Activated T-cell treated with anti-CD3 and anti-CD28 coated beads, Interleukin-2, amount 50 U/mL, for 1 hour (primary cell): ENCODE results near the gene OXER1.
"Not testable (repeated sequence)": the region's sequence is repeated elsewhere in the genome, so short reads cannot be mapped to it uniquely, and the experiment has no call there.

ENCODE experiments used
- DNase-seq: peaks from one replicate; pipeline ENCODE4 v3.0.0-alpha.2; 2020

OXER1 gene

DNA sequence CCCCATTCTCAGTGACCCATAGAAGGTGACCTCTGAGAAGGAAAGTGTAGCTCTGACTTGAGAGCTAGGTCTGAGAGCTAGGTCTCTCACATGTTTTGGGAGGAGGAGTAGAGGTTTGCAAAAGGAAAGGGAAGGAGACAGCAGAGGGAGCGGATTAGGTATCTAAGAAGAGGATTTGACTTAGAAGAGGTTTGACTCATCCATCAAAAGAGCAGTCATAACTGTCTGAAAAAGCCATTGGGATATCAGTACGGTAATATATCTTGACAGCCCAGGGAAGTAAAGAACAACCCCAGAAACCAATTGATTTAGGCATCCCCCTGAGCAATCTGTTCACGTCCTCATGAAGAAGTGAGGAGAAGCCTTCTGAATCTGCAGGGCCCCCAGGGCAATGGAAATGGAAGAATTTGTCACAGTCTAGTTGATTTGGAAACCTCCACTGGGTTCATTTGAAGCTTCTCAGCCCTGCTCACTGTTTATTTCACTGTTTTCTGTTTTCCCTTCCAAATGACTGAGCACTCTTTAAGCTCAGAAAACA, 19.3 kb downstream of the OXER1 start:
- no peak for DNase-seq

DNA sequence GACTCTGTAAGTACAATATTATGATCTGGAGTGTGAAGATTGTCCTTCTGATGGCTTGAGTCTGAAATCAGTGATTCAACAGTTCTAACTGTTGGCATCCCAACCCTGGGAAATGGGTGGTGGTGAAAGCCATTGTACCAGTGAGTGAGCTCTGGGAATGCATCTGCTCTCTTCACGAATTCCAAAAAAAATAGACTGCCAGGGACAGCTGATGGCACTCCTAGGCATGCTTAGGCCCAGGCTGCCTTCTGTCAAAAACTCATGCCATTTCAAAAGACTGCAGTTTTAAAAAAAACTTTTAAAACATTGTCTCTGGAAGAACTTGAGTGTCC, 20.3 kb downstream of the OXER1 start:
- DNase-seq: no peak

- DNase-seq: no peak
Observed at GRCh38 chr2:42742740-42743658, 20.9 kb downstream of the OXER1 start.

GRCh38 chr2:42741140-42741539, 22.8 kb downstream of the OXER1 start:
- DNase-seq: no peak

DNA sequence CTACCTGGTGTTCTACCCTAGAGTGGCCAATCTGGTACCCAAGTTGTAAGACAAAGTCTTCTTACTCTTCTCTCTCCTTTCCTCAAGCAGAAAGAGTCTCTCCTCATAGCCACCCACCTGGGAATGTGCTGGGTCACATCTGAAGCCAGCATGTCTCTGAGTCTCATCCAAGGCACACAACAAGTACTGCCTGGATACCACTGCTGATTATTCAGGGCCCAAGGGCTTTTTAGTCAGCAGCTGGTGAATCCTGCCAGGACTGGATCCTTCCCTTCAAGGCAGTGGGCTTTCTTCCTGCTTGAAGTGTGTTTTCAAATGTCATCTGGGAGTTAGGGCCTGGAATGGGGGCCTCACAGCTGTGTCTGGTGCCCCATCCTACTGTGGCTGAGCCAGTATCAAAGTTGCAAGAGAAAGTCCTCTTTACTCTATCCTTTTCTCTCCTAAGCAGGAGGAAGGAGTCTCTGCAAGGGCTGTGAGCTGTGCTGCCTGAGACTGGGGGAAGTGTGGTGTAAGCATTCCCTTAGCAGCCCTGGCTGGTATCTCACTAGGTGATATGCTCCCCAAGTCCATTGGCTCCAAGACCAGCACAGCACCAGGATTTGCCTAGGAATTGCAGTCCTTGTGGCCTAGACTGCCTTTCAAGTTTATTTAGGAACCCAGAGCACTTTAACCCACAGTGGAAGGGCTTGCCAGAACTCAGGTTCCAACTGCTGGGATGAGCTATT, 27.2 kb downstream of the OXER1 start:
- DNase-seq: no peak

GRCh38 chr2:42733852-42734251, 30.1 kb downstream of the OXER1 start:
- DNase-seq: no peak

DNA sequence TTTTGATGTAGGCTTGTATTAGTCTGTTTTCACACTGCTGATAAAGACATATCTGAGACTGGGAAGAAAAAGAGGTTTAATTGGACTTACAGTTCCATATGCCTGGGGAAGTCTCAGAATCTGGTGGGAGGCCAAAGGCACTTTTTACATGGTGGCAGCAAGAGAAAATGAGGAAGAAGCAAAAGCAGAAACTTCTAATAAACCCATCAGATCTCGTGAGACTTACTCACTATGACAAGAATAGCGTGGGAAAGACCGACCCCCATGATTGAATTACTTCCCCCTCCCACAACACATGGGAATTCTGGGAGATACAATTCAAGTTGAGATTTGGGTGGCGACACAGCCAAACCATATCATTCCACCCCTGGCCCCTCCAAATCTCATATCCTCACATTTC, 32.6 kb downstream of the OXER1 start:
- DNase-seq: not testable (repeated sequence)

GRCh38 chr2:42726680-42727079, 37.3 kb downstream of the OXER1 start:
- DNase-seq: no peak

DNA sequence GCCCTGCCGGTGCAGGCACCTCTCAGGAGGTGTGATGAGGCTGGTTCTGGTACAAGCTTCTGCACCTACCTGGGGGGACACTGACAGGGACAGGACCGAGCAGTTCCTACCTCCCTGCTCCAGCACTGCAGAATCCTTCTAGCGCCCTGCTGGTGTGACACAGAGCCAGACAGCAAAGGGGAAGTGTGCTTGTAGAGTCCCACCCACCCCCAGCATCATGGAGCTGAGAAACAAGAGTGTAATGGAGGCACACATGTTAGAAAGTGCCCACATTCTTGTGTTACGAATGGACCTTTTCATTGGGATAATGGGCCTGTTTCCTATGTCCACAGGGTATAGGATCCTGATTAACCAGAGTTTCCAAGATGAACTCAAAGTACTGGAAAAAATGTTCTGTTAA, 38.3 kb downstream of the OXER1 start:
- DNase-seq: no peak

DNA sequence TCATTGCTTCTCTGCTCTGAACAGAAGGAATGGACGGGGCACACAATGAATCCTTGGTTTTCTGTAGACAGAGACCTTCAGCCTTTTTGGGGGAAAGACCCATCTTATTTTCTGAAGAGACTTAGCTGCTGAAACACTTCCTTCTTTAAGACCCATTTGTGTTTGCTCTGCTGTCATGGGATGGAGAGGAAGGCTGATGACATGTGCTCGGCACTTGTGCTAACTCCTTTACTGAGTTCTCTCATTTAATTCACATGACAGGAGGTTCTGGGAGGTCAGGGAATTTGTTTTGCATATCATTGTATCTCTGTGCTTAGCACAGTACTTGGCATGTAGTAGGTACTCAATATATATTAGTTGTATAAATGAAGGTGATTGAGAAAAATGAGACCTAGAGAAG, 39.0 kb downstream of the OXER1 start:
- no peak for DNase-seq

GRCh38 chr2:42723465-42723864, 40.5 kb downstream of the OXER1 start:
- DNase-seq: no peak

- DNase-seq: no peak
Observed at GRCh38 chr2:42722320-42723190, 41.4 kb downstream of the OXER1 start.

- no peak for DNase-seq
Observed at GRCh38 chr2:42721898-42722297, 42.0 kb downstream of the OXER1 start.

DNA sequence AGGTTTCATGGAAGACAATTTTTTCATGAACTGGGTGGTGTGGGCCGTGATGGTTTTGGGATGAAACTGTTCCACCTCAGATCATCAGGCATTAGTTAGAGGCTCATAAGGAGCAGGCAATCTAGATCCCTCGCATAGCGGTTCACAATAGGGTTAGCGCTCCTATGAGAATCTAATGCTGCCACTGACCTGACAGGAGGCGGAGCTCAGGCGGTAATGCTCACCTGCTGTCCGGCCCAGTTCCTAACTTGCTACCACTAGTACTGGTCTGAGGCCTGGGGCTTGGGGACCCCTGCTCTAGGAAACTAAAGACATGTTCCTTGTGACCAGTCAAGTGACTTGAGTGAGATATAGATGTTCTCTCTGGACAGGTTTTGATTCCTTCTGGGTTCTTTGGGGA, 49.2 kb downstream of the OXER1 start:
- no peak for DNase-seq

GRCh38 chr2:42713920-42714319, 50.0 kb downstream of the OXER1 start:
- DNase-seq: no peak

DNA sequence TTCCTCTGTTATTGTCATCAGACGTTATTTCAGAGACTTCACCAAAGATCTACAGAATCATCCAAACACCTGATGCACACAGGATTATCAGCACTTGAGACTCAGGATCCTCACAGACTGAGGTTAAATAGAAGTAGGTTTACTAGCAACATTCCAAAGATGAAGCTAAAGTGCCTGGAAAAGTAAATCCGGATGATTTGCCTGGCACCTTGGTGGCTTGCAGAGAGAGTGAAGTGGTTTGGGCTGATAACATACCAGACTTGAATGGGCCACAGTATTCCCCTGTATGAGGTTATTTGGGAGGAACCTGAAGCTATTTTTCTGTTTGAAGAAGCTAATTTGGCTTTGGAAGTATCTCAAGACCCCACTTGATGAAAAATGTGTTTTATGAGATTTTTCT, 51.0 kb downstream of the OXER1 start:
- no peak for DNase-seq
